ENCODE data around the gene PLXNB1.
A peak's percentile ranks its signal among the peaks of the same experiment; 100 is the strongest.

Gene PLXNB1

DNA sequence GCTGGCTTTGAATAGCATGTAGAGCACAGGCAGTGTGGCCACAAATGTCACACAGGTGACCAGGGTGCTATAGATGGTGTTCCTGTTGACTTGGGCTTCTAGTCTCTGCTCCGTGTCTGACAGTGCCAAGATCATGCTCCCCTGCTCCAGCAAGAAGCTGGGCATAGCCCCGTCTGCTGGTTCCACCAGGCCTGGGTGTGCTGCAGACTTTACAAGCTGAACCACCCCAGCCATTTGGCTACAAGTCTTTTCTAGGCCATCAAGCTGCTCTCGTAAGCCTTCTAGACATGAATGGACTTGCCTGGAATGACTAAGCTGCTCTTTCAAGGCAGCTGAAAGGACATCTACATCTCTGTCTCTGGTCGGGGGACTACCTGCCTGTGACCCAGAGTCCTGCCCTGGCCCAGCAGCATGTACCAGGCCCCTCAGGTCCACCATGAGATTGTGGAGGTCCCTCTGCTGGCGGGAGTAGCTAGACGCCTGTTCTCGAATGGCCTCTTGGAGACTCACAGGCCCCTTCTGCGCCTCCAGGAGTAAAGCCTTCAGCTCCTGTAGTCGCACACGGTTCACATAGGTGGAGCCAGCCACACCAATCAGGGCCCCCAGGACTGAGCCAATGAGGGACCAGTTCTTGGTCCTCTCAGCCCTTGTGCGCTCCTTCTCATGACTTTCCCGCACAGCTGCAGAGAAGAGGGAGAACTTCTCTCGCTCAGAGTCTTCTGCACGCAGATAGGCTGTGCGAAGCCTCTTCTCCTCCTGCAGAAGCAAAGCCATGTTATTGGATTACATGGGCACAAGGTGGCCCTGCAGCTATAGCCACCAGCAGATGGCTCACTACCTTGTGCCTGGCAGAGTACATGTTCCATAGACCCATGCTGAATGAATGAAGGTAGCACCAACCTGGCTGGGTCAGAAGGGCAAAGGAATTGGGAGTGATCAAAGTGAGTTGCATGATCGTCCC lies 2.8 kb upstream of the PLXNB1 start:
- no peak for DNase-seq

DNA sequence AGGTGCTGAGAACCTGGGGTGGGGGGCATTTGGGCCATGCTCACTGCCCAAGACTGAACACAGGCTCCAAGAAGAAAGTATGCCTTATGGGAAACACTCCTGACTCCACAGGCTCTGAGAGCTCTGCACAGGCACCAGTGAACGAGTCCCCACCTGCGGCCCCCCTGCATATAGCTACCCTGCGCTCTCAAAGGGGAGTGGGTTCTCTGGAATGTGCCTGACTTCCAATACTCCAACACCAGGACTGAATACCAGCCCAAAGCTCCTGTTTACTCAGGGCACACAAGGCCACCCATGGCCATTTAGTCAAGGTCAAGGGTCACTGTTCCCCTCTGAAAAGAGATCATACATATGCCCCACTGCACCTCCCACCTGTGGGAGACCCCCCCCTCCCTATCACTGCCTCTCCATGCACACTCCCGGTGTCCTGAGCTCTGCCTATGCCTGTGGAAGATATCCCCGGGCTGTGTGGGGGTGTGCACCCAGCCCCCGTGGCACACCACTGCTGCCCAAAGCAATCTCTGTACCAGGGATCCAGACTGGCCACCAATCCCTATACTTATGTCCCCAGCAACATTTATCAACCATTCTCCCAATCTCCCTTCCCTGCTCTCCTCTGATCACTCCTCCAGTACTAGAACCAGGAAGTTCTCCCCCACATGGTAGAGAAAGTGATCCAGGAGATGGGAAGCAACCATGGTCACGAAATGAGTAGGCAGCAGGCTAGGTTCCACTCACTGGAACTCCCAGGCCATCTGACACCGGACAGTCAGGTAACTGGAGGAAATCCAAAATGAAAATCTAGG lies 1.5 kb upstream of the PLXNB1 start:
- DNase-seq, result no peak

DNA sequence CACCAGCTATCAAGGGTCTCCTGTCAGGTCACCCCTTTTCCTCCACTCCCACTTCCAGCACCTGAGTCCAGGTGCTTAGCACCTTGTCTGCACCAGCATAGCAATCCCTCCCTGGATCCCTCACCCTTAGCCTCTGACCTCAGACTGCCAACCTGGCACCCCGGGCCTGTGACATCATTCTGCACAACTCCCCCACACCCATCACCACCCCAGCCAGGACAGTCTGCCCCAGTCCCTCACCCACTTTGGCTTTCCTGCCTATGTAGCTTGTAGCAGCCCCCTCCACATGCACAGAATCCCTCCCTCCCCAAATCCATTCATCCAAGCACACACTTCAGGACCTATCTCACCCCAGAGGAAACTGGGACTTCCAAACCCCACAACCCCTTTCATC lies 819 bp upstream of the PLXNB1 start:
- DNase-seq, result no peak

DNA sequence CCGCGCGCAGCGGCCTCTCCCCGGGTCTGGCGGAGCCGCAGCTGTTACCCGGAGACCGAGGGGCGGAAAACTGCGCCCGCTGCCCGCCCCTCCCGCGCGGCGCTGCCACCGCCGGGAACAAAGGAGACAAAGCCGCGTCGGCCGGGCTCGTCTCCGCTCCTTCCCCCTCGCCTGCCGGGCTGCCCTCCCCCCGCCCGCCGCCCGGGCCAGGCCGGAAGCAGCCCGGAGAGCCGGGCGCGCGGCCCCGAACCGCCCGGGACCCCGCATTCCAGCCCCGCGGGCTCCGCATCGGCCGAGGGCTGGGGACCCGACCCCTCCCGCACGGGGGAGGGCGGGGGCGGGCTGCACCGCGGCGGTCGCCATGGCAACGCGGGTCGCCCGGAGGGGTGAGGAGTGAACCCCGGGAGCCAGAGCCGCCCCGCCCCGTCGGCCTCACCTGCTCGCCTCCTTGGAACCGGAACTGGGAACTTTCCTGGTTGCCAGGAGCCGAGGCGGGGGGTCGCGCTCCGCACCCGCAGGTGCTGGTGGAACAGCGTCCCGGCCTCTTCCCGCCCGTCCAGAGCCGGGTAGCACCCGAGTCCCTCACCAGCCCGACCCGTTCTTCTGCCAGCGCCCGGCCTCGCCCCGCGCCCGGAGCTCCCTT lies 448 bp downstream of the PLXNB1 start:
- DNase-seq, result peak; percentile 83

DNA sequence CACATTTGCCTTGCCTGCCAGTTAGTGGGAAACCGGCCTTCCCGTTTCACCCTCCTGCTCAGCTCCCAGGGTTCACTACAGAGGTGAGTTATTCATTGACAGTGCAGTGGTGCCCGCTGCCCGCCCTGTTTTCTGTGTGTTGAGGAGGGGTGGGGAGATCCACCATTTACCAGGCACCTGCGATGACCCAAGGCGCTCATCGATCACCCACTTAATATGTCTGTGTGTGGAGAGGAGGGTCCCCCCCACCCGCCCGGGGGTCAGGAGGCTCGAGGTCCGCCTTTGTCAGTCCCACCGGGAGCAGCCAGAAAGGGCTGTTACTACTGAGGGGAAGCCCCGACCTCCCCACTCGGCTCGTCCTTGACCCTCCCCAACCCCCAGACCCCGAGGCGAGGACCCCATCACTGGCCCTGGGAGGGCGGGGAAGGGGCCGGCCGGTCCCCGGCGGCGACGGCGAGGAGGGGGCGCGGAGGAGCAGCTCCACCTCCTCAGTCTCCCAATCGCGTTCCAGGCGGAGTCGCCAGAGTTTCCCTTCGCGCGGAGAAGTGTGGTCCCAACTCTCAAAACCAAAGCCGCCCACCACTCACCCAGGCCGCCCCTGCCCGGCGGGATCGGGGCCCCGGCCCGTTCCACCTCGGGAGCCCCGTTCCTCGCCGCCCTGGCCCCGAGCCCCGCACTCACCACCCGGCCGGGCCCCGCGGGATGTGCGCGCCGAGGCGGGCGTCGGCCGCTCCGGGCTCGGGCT lies 1.1 kb downstream of the PLXNB1 start:
- no peak for DNase-seq

DNA sequence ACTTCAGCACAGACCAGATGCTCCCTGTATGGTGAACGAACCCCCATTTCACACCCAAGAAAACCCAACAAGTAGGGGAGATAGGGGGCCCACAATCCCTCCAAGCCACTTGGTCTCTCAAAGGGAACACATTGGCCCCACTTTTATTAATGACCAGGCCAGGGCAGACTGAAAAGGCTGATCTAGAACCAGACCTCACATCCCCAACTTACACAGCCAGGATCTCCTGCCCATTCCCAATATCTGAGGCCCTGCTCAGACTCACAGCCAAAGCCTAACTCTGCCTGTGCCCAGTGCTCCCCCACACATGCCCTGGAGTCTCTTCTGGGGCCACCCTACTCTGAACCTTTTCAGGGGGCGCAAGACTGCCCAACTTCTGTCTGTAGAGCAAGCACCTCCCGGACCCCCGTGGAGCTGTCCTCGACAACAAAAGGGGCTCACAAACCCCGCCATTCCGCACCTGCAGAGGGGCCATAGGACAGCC lies 1.8 kb downstream of the PLXNB1 start:
- no peak for DNase-seq

DNA sequence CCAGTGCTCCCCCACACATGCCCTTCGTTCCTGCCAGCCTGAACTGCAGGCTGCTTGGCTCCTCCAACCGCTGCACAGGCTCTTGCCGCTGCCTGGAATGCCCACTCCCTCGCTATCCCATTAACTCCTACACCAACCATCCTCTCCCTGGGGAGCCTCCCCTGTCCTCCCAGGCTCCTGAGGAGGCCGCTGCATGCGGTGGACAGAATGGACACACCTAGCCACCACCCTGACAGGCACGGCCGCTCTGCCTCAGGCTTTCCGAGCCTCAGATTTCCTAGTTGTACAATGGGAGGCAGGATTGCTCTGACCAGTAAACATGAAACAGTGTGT lies 2.3 kb downstream of the PLXNB1 start:
- DNase-seq, result no peak

DNA sequence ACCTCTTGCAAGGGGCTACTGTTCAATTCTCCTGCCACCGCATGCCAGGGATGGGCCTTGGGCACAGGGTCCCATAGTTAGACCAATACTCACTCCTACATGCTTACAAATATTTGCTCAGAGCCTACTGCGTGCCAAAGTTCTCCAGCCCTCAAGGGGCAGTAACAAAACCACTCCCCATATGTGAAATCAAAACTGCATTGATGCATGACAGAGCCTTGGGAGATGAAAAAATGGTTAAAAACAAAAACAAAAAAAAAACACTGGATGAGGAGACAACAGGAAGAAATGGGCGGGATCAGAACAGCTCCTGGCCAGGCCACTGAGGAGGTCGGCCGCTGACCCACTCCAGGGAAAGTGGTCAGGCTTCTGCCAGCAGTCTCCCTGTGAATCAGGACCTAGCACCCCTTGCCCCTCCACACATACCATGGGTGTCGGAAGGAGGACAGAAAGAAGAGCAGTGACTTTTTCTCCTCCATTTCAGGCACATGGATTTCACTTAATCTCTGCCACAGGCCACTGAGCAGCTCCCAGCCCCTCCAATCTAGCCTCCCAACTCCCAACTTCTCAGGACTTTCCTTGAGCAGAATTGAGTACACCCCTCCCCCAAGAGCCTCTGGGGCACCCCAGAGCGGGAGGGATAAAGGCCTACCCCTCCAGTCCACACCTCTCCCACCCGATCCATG lies 2.8 kb downstream of the PLXNB1 start:
- DNase-seq, result no peak

DNA sequence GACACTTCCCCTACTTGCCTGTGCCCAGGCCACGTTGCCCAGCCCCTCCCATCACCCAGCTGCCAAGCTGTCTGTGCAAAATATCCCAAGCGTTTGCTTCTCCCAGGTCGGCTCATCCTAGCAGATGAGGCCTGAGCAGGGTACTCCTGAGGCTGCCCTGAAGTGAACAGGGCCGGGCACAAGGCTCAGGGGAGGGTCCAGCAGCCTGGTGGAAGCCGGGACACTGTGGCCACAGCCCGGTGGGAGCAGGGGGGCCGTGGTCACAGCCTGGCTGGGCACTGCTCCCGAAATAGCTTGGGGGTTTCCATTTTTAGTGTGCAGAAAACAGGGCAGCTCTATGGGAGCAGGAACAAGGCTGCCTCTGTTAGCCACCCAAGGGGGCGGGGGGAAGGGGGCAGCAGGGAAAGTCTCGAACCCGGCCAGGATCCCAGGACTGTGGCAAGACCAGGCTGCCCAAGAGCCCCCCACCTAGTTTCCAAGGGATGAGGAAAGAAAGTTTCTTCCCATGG lies 3.4 kb downstream of the PLXNB1 start:
- no peak for DNase-seq

DNA sequence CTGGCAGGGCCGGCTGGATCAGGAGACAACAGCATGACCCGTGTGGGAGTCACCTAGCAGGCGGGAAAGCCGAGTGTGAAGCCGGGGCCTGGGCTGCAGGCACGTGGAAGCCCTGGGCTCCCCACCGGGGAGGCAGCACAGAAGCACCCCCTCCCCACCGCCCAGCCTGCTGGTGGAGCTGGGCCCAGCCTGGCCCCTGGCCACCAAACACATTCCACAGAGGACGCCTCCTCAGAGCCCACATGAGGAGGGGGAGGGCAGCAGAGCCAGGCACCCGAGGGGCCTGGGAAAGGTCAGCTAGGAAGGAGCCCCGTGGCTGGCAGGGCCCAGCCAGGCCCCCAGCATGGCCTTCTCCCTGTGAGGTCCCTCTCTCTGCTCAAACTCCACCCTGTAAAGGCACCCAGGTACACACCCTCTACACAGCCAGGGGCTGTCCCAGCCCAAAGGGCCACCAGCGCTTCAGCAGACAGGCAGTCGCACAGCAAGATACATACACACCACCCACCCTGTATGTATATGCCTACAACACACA lies 4.5 kb downstream of the PLXNB1 start:
- no peak for DNase-seq

DNA sequence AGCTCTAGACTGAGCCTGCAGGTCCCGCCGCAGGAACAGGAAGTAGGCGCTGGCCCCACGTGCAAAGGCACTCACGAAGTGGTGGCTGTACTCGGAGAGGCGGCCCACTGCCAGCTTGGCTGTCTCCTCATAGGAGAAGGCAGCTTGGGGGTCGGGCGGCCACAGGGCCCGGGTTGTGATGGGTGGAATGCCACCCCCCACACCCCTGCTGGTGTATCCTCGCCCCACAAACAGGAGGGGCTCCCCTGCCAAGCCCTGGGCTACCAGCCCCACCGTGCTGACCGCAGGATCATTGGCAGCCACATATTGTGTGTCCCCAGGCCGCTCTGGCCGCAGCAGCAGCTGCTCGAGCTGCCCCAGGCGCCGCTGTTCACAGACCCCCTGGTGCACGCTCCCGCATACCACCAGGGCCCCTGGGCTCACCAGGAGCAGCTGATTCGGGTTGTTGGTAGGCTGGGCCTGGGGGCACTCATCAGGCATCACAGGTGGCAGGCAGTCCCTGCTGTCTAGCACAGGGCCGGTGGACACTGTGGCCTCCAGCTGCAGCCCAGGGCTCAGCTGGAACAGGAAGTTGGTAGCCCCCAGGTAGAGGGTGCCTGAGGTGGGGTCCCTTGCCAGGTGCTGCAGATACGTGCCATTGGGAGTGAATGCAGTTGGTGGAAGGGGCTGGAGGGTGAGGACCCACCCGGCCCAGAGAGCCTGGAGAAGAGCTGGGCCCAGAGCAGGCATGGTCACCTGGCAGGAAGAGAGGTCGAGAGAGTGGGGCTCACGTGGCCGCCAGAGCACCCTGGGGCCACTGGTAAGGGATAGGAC lies 5.8 kb downstream of the PLXNB1 start:
- no peak for DNase-seq

DNA sequence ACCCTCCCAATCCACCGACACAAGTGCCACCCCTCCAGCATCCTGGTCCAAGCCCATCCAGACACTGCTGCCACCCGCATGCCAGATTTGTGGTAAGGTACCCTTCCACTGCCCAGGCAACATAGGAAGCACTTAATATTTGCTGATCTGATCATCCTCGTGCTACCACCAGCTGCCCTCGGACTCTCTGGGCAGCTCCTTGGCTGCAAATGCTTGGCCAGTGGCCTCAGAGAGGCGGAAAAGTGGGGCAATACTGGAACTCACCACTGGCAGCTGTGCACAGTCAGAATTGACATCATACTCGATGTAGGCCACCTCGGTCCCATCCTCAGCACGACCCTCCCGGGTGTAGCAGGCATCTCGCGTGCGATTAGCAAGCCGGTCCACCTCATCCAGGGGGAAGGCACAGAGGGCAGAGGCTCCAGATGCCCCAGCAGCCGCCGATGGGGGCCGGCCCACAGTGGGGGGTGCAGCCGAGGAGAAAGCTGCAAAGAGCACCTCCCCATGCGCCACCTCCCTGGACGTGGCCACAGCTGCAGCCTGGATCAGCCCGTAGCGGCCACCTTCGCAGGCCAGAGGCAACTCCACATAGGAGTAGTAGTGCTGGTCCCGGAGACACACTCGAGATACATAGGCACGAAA lies 6.5 kb downstream of the PLXNB1 start:
- no peak for DNase-seq

DNA sequence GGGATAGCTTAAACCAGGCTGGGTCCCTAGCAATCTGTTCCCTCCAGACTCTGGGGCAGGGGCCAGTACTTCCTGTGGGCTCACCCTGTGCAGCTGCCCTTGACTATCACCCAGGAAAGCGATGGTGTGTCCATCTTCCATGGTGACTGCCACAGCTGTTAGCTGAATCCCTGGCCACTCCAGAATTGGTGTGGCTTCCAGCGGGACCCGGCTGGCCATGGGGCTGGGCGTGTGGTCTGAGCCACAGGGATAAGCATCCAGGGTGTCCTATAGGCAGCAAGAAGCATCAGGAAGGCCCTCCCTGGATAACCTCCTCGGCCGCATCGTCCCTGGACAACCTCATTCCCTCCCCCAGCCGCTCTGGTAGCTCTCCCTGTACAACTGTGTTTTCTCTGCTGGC lies 7.2 kb downstream of the PLXNB1 start:
- no peak for DNase-seq

DNA sequence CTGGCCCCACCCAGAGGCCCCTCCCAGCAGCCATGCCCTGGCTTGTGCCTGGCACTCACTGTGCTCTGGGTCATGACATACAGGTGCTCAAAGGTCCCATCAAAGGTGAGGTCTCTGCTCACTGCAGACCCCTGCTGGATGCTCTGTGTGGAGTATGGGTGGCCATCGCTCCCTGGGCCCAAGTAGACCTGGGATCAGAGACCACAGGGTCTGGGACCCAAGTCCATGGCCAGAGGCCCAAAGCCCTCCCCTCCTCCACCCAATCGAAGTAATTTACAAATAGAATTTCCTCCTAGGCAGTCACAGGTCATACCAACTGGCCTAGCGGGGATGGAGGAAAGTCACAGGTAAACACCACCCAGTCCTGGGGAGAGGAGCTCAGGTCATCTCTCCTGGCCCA lies 7.6 kb downstream of the PLXNB1 start:
- no peak for DNase-seq

DNA sequence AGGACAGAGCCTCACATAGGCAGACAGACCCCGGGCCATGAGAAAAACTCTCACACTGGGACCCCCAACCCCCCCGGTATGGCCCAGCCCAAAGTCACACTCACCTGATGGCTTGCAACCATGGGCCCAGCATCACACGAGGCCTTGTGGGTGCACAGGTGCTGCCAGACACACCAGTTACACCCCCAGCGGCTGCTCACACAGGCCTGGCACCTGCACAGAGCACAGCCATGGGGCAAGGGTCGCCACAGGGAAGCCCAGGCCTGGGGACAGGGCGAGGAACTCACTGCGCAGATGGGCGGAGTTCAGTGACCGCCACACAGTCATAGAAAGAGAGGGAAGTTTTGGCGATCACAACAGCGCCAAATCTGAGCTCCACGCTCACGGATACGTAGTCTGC lies 9.3 kb downstream of the PLXNB1 start:
- DNase-seq, result no peak

DNA sequence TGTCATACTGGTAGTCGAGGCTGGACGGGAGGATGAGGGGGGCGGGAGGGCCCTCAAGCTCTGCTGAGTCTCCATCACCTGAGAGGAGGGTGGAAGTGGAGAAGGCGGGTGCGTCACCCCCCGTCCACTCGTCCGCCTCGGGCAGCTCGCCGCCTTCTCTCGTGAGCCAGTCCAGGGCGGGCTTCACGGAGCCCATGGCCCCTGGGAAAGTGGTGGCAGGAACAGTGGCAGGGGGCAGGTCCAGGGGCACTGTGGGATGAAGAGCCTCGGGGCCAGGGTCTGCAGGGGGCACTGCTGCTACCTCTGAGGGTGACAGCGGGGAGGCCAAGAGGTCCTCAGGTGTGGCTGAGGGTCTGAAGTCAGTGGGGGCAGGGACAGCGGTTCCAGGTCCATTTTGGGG lies 10.3 kb downstream of the PLXNB1 start:
- DNase-seq, result no peak

DNA sequence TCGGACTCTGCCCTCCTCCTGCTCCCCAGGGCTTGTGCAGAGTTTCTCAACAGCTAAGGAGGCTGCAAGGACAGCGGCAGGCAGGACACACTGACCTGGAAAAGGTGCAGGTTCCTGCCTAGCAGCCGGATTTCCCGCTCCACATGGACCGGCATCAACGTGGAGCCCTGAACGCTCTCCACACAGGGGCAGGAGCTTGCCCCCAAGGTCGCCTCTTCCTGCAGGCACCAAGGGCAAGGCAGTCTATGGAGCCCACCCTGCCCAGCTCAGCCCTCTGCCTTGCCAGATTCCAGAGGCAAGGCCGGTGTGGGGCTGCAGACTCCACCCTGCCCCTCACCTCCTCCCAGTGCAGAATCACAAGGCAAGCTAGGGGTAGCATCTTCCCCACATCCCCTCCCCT lies 10.7 kb downstream of the PLXNB1 start:
- DNase-seq, result no peak

DNA sequence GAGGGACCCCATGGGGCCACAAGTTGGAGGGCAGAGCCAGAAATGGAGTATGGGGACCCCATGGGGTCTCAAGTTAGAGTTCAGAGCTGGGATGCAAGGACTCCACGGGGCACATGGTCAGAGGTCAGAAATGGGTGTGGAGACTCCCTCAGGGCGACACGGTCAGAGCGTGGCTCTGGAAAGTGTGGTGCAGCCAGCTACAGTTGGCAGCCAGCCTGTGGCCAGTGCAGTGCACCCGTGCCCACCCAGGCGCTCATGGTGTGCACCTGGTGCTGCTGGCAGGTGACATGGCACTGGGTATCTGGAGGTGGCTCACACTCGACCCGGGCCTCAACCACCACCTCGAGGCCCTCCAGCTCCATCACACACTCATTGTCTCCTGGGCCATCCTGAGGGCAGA lies 11.2 kb downstream of the PLXNB1 start:
- DNase-seq, result no peak

DNA sequence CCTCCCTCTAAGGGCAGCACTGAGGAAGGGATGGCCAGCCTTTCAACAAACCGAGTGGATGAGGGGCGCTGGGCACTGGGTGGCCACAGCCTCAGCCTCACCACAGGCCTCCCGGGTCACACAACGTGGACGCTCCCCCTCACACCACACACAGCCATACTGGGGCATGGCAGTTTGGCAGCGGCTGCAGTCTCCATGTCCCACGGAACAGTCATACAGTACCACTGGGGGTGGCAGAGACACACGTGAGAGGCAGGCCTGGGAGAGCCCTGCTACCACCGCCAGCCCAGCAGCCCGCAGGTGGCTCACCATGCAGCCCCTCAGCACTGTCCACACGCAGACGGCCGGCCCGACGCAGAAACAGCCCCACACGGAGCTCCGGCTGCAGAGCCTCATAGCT lies 11.7 kb downstream of the PLXNB1 start:
- no peak for DNase-seq

DNA sequence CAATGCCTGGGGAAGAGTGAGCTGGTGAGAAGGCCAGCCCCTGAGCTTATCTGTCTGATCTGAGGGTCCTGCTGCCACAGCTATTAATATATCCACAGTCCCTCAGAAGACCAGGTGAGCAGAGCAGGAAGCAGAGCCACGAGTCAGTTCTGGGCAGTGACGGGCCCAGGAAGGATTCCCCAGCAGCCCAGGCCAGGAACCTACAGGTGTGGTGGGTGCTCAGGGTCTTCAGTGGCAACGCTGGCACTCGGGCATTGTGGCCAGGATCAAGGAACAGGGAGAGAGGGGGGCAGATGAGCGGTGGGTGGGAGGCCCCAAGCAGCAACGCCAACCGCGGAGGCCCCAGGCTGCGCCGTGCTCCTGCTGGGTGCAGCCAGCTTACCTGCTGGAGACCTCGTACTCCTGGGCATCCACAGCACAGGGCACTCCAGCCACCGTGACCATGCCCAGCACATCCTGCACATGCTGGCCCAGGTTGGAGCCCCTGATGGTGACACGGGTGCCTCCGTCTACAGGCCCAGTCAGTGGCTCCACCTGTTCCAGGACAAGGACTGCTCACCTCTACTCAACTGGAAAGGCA lies 12.3 kb downstream of the PLXNB1 start:
- no peak for DNase-seq

All from activated CD8-positive, alpha-beta memory T cell treated with anti-CD3 and anti-CD28 coated beads for 24 hours (primary cell).